Fibroblast of upper back skin (primary cell): ENCODE results near the gene RIPPLY3.

ENCODE experiments used
- DNase-seq: peaks from one replicate; pipeline ENCODE4 v3.0.0-alpha.2; 2013

The RIPPLY3 gene

DNA sequence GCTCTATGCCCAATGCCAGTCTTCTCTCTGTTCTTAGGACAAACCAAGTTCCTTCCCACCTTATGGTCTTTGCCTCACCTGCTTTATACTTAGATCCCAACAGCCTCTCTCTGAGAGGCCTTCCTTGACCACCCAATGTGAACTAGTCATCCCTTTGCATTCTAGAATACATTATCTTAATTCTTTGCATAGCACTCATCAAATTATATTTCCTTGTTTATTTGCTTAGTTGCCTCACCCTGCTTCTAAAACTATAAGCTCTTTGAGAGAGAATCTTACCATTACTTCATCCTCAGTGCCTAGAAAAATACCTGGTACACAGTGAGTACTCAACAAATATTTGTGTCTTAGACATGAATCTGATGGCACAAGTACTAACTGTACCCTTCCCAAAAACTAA, 58.3 kb downstream of the RIPPLY3 start:
- no peak for DNase-seq

GRCh38 chr21:37065561-37066177, 59.2 kb downstream of the RIPPLY3 start:
- DNase-seq, result no peak
